Astrocyte of the cerebellum (primary cell): Measurements from ENCODE around the gene TNK1.

ENCODE experiments used
- DNase-seq: peaks from one replicate; pipeline ENCODE4 v3.0.0-alpha.2; 2011; ENCODE audit warnings: low read depth
- H3K4me3 ChIP-seq: 2 replicates; pipeline ENCODE4 v1.5.1; 2011; ENCODE audit warnings: mild to moderate bottlenecking, low read depth, low read length, moderate library complexity
- CTCF ChIP-seq: IDR thresholded peaks from 2 replicates; pipeline ENCODE4 v1.5.1; 2012; ENCODE audit warnings: low read length, low read depth, moderate library complexity, mild to moderate bottlenecking; ENCODE audit errors: missing control alignments
- in situ Hi-C: cut with HindIII; loops from 2 replicates; pipeline ENCODE4 v1.10.0; 2017; ENCODE audit warnings: low sequenced_read_pairs

Gene TNK1

GRCh38 chr17:7418472-7419152, 37.7 kb downstream of the TNK1 start:
- no peak overlapping the region for H3K4me3 ChIP-seq
- DNase-seq = no peak
- TF ChIP-seq CTCF = no peak
- in situ Hi-C loops = no loop called here

- DNase-seq = no peak
- in situ Hi-C loops = no loop called here
- no peak for TF ChIP-seq CTCF
- no peak within 1 kb of the TSS for H3K4me3 ChIP-seq
Measured at GRCh38 chr17:7419819-7420610, 39.1 kb downstream of the TNK1 start, which contains the start of gene SPEM1. TSS of gene SPEM1 (plus strand) at chr17:7420324. CDS start at chr17:7420385, 61 bp downstream.

GRCh38 chr17:7421186-7421585, 40.3 kb downstream of the TNK1 start:
- no peak for DNase-seq
- H3K4me3 ChIP-seq = no peak overlapping the region
- no peak for TF ChIP-seq CTCF
- in situ Hi-C loops = no loop called here

GRCh38 chr17:7423679-7424078, 42.8 kb downstream of the TNK1 start:
- no peak overlapping the region for H3K4me3 ChIP-seq
- TF ChIP-seq CTCF = no peak
- no peak for DNase-seq
- in situ Hi-C loops = no loop called here

GRCh38 chr17:7425316-7425715, 44.4 kb downstream of the TNK1 start, which contains the start of gene SPEM2:
TSS of gene SPEM2 (plus strand) at chr17:7425616. CDS start at chr17:7425689, 73 bp downstream.
- TF ChIP-seq CTCF = no peak
- H3K4me3 ChIP-seq = no peak within 1 kb of the TSS
- in situ Hi-C loops = no loop called here
- no peak for DNase-seq

GRCh38 chr17:7425756-7426155, 44.9 kb downstream of the TNK1 start:
- TF ChIP-seq CTCF = no peak
- H3K4me3 ChIP-seq = no peak overlapping the region
- in situ Hi-C loops = no loop called here
- DNase-seq = no peak
